ENCODE measurements around the gene FCRL1.

The FCRL1 gene

DNA sequence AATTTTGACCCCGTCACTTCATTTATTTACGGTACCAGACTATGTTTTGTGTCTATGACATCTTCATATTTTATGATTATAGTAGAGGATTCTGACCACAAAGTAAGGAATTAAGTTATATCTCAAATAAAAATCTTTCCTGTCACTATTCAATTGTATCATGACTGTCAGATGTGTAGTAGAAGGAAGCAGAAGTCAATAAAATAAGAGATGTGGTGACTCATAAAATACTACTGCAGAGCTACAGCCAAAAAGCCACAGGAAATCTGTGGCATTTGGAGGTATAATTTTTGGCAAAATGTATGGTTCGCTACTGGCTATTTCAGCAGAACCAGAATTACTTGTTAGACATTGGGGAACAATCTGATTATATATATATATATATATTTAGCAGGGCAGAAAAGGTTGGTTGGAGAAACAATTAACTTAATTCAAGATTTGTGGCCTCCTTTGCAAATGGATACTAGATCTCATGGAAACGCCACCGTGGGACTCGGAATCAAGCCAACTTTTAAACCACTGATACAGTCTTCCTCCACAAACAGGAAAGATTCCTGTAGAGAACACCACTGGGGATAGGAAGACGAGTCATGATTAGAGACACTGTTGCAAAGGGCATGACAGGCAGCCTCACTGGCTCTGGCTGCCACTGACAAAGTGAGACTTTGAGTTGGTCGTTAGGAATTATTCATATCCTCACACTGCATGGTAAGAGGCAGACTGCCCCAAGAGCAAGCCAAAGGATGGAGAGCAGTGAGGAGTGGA, 48.1 kb downstream of the FCRL1 start:
- H3K4me1 ChIP-seq (ENCODE audit: control insufficient read depth, insufficient read depth, low read length), result peaks cover 5% of the 10 kb centered on the region; the same call in 1 of the 2 replicates
- H3K4me3 ChIP-seq (ENCODE audit: low read depth, low read length), result no peak overlapping the region
- no peak overlapping the region for H3K27ac ChIP-seq (ENCODE audit: low read depth, low read length)
- H3K9me3 ChIP-seq (ENCODE audit: control insufficient read depth, insufficient read depth, low read depth, low read length), result no peaks in the 10 kb centered on the region
- H3K9ac ChIP-seq (ENCODE audit: low read length), result no peak overlapping the region
- no peaks in the 10 kb centered on the region for H3K27me3 ChIP-seq (ENCODE audit: control insufficient read depth, insufficient read depth, low read length)
- no peaks in the 10 kb centered on the region for H3K36me3 ChIP-seq (ENCODE audit: control insufficient read depth, insufficient read depth, low read length)

DNA sequence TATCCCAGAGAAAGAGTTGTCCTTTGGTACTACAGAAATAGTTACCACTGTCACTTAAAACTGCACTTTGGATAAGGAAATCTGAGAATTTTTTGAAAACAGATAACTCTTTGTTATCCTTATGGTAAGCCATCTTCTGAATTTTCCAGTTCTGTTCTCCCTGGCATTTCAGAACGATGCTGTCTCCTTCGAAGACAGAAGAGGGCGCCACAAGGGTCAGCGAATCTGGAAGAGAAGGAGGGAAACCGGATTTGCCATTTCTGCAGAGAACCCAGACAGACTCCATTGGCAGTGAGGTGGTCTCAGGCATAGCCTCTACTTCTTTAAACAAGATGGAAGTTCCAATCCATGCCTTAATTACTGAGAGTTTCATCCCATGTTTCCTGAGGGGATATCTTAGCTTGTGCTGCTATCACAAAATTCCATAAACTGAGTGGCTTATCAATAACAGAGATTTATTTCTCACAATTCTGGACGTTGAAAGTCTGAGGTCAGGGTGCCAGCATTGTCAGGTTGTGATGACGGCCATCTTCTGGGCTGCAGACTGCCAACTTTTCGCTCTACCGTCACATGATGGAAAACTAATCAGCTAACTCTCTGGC, 49.4 kb downstream of the FCRL1 start:
- Histone ChIP-seq H3K9ac (ENCODE audit: low read length) (no peak overlapping the region), H3K36me3 (ENCODE audit: control insufficient read depth, insufficient read depth, low read length) (no peaks in the 10 kb centered on the region), H3K4me3 (ENCODE audit: low read depth, low read length) (no peak overlapping the region), H3K27me3 (ENCODE audit: control insufficient read depth, insufficient read depth, low read length) (no peaks in the 10 kb centered on the region), H3K4me1 (ENCODE audit: control insufficient read depth, insufficient read depth, low read length) (peaks cover 5% of the 10 kb centered on the region; the same call in 1 of the 2 replicates), H3K9me3 (ENCODE audit: control insufficient read depth, insufficient read depth, low read depth, low read length) (no peaks in the 10 kb centered on the region), H3K27ac (ENCODE audit: low read depth, low read length) (no peak overlapping the region)

DNA sequence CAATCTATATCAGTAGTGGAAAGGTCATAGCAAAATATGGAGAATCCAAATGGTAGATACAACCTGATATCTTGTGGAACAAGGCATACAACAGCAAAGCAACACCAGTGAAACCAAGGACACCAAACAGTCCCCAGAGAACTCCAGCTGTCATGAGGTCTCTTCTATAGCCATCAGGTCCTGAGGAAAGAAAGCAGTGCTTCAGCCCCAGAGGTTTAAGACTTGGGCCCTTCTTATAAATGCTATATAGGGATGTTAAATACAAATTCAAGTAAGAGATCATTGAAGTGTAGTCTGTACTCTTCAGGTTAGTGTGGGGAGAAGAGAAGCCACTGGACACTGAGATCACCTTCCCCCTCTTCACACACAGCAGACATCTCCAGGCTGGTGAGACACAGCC, 53.1 kb downstream of the FCRL1 start:
- H3K4me3 ChIP-seq (ENCODE audit: low read depth, low read length), result no peak overlapping the region
- H3K4me1 ChIP-seq (ENCODE audit: control insufficient read depth, insufficient read depth, low read length), result no peaks in the 10 kb centered on the region
- H3K36me3 ChIP-seq (ENCODE audit: control insufficient read depth, insufficient read depth, low read length), result no peaks in the 10 kb centered on the region
- H3K27me3 ChIP-seq (ENCODE audit: control insufficient read depth, insufficient read depth, low read length), result no peaks in the 10 kb centered on the region
- H3K27ac ChIP-seq (ENCODE audit: low read depth, low read length), result no peak overlapping the region
- H3K9ac ChIP-seq (ENCODE audit: low read length), result no peak overlapping the region
- H3K9me3 ChIP-seq (ENCODE audit: control insufficient read depth, insufficient read depth, low read depth, low read length), result no peaks in the 10 kb centered on the region

DNA sequence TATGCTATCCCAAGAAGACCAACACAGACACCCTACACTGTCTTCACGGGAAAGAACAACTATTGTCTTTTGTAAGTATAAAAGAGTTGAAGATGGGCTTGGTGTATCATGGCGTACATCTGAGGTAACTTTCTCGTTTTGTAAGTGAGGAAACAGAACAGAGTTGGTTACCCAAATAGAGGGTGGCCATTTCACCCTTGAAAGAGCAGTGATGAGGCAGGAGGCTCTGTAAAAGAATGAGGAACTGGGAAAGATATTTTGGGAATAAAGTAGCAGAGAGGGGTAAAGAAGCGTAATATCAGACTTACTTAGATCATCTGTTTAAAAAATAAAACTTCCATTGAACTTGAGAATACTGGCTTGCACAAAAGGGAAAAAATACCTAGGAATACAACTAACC, 61.9 kb downstream of the FCRL1 start:
- Histone ChIP-seq H3K4me3 (ENCODE audit: low read depth, low read length) (no peak overlapping the region), H3K36me3 (ENCODE audit: control insufficient read depth, insufficient read depth, low read length) (no peaks in the 10 kb centered on the region), H3K27me3 (ENCODE audit: control insufficient read depth, insufficient read depth, low read length) (no peaks in the 10 kb centered on the region), H3K9ac (ENCODE audit: low read length) (no peak overlapping the region), H3K9me3 (ENCODE audit: control insufficient read depth, insufficient read depth, low read depth, low read length) (no peaks in the 10 kb centered on the region; the same call in 1 of the 2 replicates), H3K4me1 (ENCODE audit: control insufficient read depth, insufficient read depth, low read length) (peaks cover 7% of the 10 kb centered on the region), H3K27ac (ENCODE audit: low read depth, low read length) (no peak overlapping the region)

DNA sequence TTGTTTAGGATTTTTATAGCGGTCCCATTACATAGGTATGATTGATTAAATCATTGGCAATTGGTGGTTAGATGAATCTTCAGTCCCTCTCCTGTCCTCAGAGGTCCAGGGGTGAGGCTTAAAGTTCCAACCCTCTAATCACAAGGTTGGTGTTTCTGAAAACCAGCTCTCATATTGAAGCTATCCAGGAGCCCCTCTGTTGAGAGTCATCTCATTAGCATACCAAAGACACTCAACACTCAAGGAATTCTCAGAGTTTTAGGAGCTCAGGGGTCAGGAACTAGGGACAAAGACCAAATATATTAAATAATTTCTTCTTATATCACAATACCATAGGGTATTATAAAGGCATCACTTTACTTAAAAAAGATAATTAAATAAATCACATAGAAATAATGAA, 66.3 kb downstream of the FCRL1 start:
- Histone ChIP-seq H3K36me3 (ENCODE audit: control insufficient read depth, insufficient read depth, low read length) (no peaks in the 10 kb centered on the region), H3K9ac (ENCODE audit: low read length) (no peak overlapping the region), H3K27ac (ENCODE audit: low read depth, low read length) (no peak overlapping the region)

DNA sequence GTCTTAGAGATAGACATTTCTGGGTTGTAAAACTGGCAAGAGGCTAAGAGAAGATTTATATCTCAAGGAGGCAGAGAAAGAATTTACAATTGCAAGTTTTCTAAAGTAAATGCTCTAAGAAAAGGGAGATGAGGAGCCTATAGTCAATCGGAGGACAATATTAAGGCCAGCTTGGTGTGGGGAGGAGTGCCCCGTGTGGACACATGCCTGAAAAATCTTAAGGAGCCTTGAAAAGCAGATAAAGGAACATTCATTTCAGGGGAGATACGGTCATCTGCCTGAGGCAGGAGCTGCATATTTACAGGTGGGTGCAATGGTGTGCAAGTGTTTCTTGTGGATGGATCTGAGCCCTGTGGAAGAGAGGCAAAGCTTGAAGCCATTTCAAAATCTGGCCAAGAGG, 68.6 kb downstream of the FCRL1 start:
- Histone ChIP-seq H3K27me3 (ENCODE audit: control insufficient read depth, insufficient read depth, low read length) (no peaks in the 10 kb centered on the region), H3K4me1 (ENCODE audit: control insufficient read depth, insufficient read depth, low read length) (peaks cover 7% of the 10 kb centered on the region), H3K4me3 (ENCODE audit: low read depth, low read length) (no peak overlapping the region), H3K9me3 (ENCODE audit: control insufficient read depth, insufficient read depth, low read depth, low read length) (no peaks in the 10 kb centered on the region), H3K27ac (ENCODE audit: low read depth, low read length) (no peak overlapping the region), H3K9ac (ENCODE audit: low read length) (no peak overlapping the region), H3K36me3 (ENCODE audit: control insufficient read depth, insufficient read depth, low read length) (no peaks in the 10 kb centered on the region)

More for the DNA sequence above, 66.3 kb downstream of the FCRL1 start:
- no peaks in the 10 kb centered on the region; the same call in 1 of the 2 replicates for H3K9me3 ChIP-seq (ENCODE audit: control insufficient read depth, insufficient read depth, low read depth, low read length)
- H3K4me3 ChIP-seq (ENCODE audit: low read depth, low read length), result no peak overlapping the region
- H3K4me1 ChIP-seq (ENCODE audit: control insufficient read depth, insufficient read depth, low read length), result peaks cover 7% of the 10 kb centered on the region
- no peaks in the 10 kb centered on the region for H3K27me3 ChIP-seq (ENCODE audit: control insufficient read depth, insufficient read depth, low read length)

DNA sequence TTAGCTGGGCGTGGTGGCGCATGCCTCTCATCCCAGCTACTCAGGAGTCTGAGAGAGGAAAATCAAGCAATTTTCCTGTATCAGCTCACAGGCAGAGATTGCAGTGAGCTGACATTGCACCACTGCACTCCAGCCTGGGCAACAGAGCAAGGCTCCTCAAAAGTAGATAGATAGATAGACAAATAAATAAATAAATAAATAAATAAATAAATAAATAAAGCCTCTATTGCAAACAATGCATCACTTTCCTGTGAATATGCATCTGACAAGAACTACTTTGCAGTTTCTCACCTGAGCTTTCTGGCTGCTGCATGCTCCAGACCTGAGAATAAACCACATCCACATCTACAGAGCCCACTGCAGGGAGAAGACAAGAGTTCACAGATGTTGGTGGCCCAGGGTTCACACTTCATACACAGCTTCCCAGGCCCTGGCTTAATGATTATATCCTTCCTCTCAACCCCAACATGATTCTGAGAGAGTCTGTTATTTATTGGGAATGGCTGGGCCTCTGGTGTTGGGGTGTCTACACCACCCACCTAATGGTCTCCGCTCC, 71.6 kb downstream of the FCRL1 start:
- Histone ChIP-seq H3K4me1 (ENCODE audit: control insufficient read depth, insufficient read depth, low read length) (peaks cover 1% of the 10 kb centered on the region), H3K9ac (ENCODE audit: low read length) (no peak overlapping the region), H3K36me3 (ENCODE audit: control insufficient read depth, insufficient read depth, low read length) (no peaks in the 10 kb centered on the region), H3K9me3 (ENCODE audit: control insufficient read depth, insufficient read depth, low read depth, low read length) (no peaks in the 10 kb centered on the region), H3K4me3 (ENCODE audit: low read depth, low read length) (no peak overlapping the region), H3K27ac (ENCODE audit: low read depth, low read length) (no peak overlapping the region), H3K27me3 (ENCODE audit: control insufficient read depth, insufficient read depth, low read length) (no peaks in the 10 kb centered on the region)

All from HUES6 (cell line).